DOHH2 (cell line): ENCODE data around the gene TBL1X.

Source experiments
- EZH2phosphoT487 ChIP-seq: fragments of 200-600 bp; sonication (generic); IDR thresholded peaks from 2 replicates; pipeline ENCODE4 v1.6.1; 2017; ENCODE audit warnings: borderline replicate concordance, mild to moderate bottlenecking, antibody characterized with exemption, low read length, moderate library complexity, mixed read lengths
- TF ChIP-seq, protein P1 (sequence below): fragments of 200-600 bp; sonication (generic); IDR thresholded peaks from one replicate; pipeline ENCODE4 v1.5.1; 2014; ENCODE audit warnings: antibody characterized with exemption, mild to moderate bottlenecking, low read depth, low read length; ENCODE audit not compliant: poor library complexity, severe bottlenecking

DNA sequence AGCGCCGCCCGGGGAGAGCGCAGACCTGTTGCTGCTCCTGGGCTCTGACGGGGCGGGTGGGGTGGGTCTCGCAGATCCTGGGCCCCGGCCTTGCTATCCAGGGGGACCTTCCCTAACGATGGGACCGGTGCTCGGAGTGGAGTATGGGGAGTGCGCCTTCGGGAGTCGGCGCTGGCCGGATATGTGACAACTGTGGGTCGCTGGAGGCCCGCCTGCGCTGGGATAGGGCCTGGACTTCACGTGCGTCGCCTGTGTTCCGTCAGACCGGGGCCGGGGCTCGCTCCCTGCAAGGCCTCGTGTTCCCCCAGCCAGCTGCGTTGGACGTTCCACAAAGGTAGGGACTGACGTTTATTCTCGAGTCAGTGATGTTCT, 1.3 kb downstream of the TBL1X start:
- TF ChIP-seq, protein P1, sequence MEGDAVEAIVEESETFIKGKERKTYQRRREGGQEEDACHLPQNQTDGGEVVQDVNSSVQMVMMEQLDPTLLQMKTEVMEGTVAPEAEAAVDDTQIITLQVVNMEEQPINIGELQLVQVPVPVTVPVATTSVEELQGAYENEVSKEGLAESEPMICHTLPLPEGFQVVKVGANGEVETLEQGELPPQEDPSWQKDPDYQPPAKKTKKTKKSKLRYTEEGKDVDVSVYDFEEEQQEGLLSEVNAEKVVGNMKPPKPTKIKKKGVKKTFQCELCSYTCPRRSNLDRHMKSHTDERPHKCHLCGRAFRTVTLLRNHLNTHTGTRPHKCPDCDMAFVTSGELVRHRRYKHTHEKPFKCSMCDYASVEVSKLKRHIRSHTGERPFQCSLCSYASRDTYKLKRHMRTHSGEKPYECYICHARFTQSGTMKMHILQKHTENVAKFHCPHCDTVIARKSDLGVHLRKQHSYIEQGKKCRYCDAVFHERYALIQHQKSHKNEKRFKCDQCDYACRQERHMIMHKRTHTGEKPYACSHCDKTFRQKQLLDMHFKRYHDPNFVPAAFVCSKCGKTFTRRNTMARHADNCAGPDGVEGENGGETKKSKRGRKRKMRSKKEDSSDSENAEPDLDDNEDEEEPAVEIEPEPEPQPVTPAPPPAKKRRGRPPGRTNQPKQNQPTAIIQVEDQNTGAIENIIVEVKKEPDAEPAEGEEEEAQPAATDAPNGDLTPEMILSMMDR: no peak
- TF ChIP-seq EZH2phosphoT487: no peak
